Endothelial cell of umbilical vein (primary cell): Measurements from ENCODE around the gene DBF4B. TPM values are rescaled to one million over a fixed set of nuclear protein-coding genes. Genes with fewer than 3 reads are reported as not detected.

Source experiments
- BruUV-seq: library from RNA; stranded (reverse); fragments of 400-500 nt; replicated peaks from 2 replicates; lab custom pipeline; 2021; lab: Mats Ljungman, UMichigan
- CTCF ChIA-PET: fragments of 300-600, 350-600 bp; sonication (Branson Sonifier 250); formaldehyde crosslinking; loops from one replicate; lab custom pipeline; 2021; ENCODE audit warnings: antibody characterized with exemption, inconsistent platforms; lab: Charles Lee
- POLR2A ChIA-PET: fragments of 300-600, 350-600 bp; sonication (Branson Sonifier 250); formaldehyde crosslinking; loops from one replicate; lab custom pipeline; 2021; ENCODE audit warnings: antibody characterized with exemption, inconsistent platforms; lab: Charles Lee
- DNase-seq: peaks from one replicate; pipeline ENCODE4 v3.0.0-alpha.2; 2011; ENCODE audit warnings: low read depth, low spot score
- FAIRE-seq: peaks from 2 replicates; lab custom pipeline; 2011; peaks lifted over from hg19 to GRCh38; lab: Jason Lieb, UNC
- H2AFZ ChIP-seq: 2 replicates; pipeline ENCODE4 v1.6.0; 2012; ENCODE audit warnings: low read depth, low read length, control low read depth, inconsistent platforms
- H3K27ac ChIP-seq: 2 replicates; pipeline ENCODE4 v1.5.1; 2011; ENCODE audit warnings: low read depth, mild to moderate bottlenecking, control low read depth, low read length, moderate library complexity; ENCODE audit not compliant: insufficient read depth
- H3K27me3 ChIP-seq, 2 experiments: 2 replicates each; pipeline versions ENCODE4 v1.6.0 to v1.6.1; 2011; ENCODE audit warnings: low read length in 2 of 2, mixed read lengths in 1 of 2; ENCODE audit not compliant: control insufficient read depth in 2 of 2, insufficient read depth in 2 of 2
- H3K36me3 ChIP-seq, 2 experiments: 2 replicates in 1 of 2; 3 replicates in 1 of 2; pipeline ENCODE4 v1.5.1; 2011; ENCODE audit warnings: low read length in 2 of 2, mild to moderate bottlenecking in 1 of 2, moderate library complexity in 1 of 2; ENCODE audit not compliant: control insufficient read depth in 2 of 2, insufficient read depth in 2 of 2; ENCODE audit errors: extremely low read depth in 1 of 2
- H3K4me1 ChIP-seq: 3 replicates; pipeline ENCODE4 v1.5.1; 2011; ENCODE audit warnings: mild to moderate bottlenecking, low read length; ENCODE audit not compliant: control insufficient read depth, insufficient read depth; ENCODE audit errors: extremely low read depth
- H3K4me2 ChIP-seq: 2 replicates; pipeline ENCODE4 v1.6.1; 2011; ENCODE audit warnings: low read length, control low read depth, mixed read lengths; ENCODE audit not compliant: insufficient read depth
- H3K4me3 ChIP-seq, 3 experiments: fragments of 200-600 bp in 1 of 3; sonication (generic), shearing (Covaris generic) in 1 of 3; replicated peaks in 1 of 3; 2 replicates each; pipeline ENCODE4 v1.5.1; 2011 to 2016; ENCODE audit warnings: control low read depth in 3 of 3, low read length in 3 of 3, mild to moderate bottlenecking in 2 of 3, inconsistent platforms in 1 of 3, low read depth in 1 of 3, moderate library complexity in 1 of 3; ENCODE audit not compliant: insufficient read depth in 1 of 3
- H3K79me2 ChIP-seq: 2 replicates; pipeline ENCODE4 v1.6.0; 2012; ENCODE audit warnings: low read length, inconsistent platforms; ENCODE audit not compliant: control insufficient read depth, insufficient read depth
- H3K9ac ChIP-seq: replicated peaks from 2 replicates; pipeline ENCODE3; 2011; ENCODE audit warnings: low read length, control low read depth; ENCODE audit not compliant: insufficient read depth; ENCODE audit errors: extremely low read depth
- H3K9me1 ChIP-seq: replicated peaks from 3 replicates; pipeline ENCODE4 v1.6.0; 2011; ENCODE audit warnings: mild to moderate bottlenecking, low read length; ENCODE audit not compliant: control insufficient read depth, insufficient read depth; ENCODE audit errors: extremely low read depth
- H3K9me3 ChIP-seq: replicated peaks from 2 replicates; pipeline ENCODE4 v1.5.1; 2012; ENCODE audit warnings: low read length, inconsistent platforms; ENCODE audit not compliant: control insufficient read depth, insufficient read depth
- H4K20me1 ChIP-seq: replicated peaks from 2 replicates; pipeline ENCODE3; 2011; ENCODE audit warnings: mild to moderate bottlenecking, low read length; ENCODE audit not compliant: control insufficient read depth, insufficient read depth; ENCODE audit errors: extremely low read depth
- dilution Hi-C: fragments of 300-500 bp; cut with MboI; formaldehyde crosslinking; loops from one replicate; pipeline ENCODE4 v1.15.0; 2019; ENCODE audit warnings: low sequenced_read_pairs; ENCODE audit not compliant: extremely low pct_ligation_motif_present
- intact Hi-C: fragments of 100-400 bp; cut with micrococcal nuclease; formaldehyde crosslinking; loops from one replicate; pipeline ENCODE4 v1.10.0; 2022
- polyA plus RNA-seq, 4 experiments: library from polyadenylated mRNA; depleted of rRNA in 3 of 4; stranded (reverse) in 3 of 4; unstranded in 1 of 4; fragments of >200 nt; gene quantifications; 2 replicates each; pipeline versions ENCODE4 v1.2.1 to v1.2.3, GENCODE V29; 2011 to 2012; ENCODE audit warnings: missing spikeins in 1 of 4
- small RNA-seq: library from RNA; depleted of rRNA; stranded (forward); fragments of <200 nt; gene quantifications from one replicate; pipeline ENCODE3, GENCODE V24; 2012; ENCODE audit warnings: low replicate concordance, low read depth; ENCODE audit not compliant: insufficient read depth, insufficient read length
- total RNA-seq: library from RNA; stranded (reverse); gene quantifications from 2 replicates; pipeline ENCODE4 v1.2.3, GENCODE V29; 2021
- TF ChIP-seq, protein P1 (sequence below), 2 donors: IDR thresholded peaks; 1 replicate in 1 of 2; 2 replicates in 1 of 2; pipeline ENCODE4 v1.5.1; 2011; ENCODE audit warnings: low read length in 2 of 2, mild to moderate bottlenecking in 2 of 2, moderate library complexity in 2 of 2, control low read depth in 1 of 2, inconsistent platforms in 1 of 2, low read depth in 1 of 2; ENCODE audit not compliant: insufficient read depth in 1 of 2; ENCODE audit errors: extremely low read depth in 1 of 2

Gene DBF4B
- total and polyA plus RNA-seq, 2 donors (not counting 3 experiments of a cell fraction or from before 2014, with no cell fraction given): 12.5 to 26.2 TPM

DNA sequence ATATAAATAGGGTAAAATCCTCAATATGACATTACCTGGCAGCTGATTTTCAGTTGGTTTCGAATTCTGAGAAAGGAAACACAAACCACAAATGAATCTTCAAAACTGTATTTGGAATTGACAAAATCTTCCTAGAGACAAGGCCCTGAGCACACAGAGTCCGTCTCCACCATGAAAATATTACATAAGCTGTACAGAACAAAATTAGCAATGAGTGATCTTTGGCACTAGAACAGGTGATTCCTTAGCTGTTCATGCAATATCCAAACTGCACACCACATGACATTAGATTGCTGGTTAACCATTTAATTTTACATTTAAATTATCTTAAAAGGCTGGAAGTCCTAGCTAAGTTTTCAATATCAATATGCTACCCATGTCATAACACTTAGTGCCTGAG is 89.9 kb downstream of the DBF4B start:
- no peak for FAIRE-seq
- H3K36me3 ChIP-seq: peaks cover 0 to 2% of the 10 kb centered on the region in 2 experiments
- BruUV-seq: no TSS peak
- H3K27me3 ChIP-seq: no peaks in the 10 kb centered on the region
- H3K4me3 ChIP-seq: no peak overlapping the region
- H2AFZ ChIP-seq: no peak overlapping the region
- no peak overlapping the region for H3K27ac ChIP-seq
- no peaks in the 10 kb centered on the region for H4K20me1 ChIP-seq
- H3K79me2 ChIP-seq: no peaks in the 10 kb centered on the region
- no peaks in the 10 kb centered on the region for H3K9me3 ChIP-seq
- no peak for DNase-seq
- H3K9ac ChIP-seq: no peak overlapping the region
- TF ChIP-seq, protein P1, sequence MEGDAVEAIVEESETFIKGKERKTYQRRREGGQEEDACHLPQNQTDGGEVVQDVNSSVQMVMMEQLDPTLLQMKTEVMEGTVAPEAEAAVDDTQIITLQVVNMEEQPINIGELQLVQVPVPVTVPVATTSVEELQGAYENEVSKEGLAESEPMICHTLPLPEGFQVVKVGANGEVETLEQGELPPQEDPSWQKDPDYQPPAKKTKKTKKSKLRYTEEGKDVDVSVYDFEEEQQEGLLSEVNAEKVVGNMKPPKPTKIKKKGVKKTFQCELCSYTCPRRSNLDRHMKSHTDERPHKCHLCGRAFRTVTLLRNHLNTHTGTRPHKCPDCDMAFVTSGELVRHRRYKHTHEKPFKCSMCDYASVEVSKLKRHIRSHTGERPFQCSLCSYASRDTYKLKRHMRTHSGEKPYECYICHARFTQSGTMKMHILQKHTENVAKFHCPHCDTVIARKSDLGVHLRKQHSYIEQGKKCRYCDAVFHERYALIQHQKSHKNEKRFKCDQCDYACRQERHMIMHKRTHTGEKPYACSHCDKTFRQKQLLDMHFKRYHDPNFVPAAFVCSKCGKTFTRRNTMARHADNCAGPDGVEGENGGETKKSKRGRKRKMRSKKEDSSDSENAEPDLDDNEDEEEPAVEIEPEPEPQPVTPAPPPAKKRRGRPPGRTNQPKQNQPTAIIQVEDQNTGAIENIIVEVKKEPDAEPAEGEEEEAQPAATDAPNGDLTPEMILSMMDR (IDR thresholded peaks at IDR 0.05; ENCODE audit: extremely low read depth in 1 of 2, insufficient read depth in 1 of 2, low read depth in 1 of 2, low read length in 2 of 2): no peak
- dilution Hi-C loops: no loop called here
- ChIA-PET POLR2A (interaction anchor here (1.0 kb wide), 1 partner anchor 47 kb away, joined by 3 read pairs; no protein-coding TSS in a partner anchor), CTCF (interaction anchor here (0.9 to 2.9 kb wide), 3 partner anchors 11 to 65 kb away, joined by 3 to 14 read pairs (median 4); no protein-coding TSS in a partner anchor)
- peaks cover 22% of the 10 kb centered on the region for H3K4me1 ChIP-seq
- intact Hi-C loops: no loop called here
- no peaks in the 10 kb centered on the region for H3K9me1 ChIP-seq
- H3K4me2 ChIP-seq: no peak overlapping the region

Small RNA genes lying within 50 kb of the gene (small RNA-seq; reads per million reads assigned to genes)
- gene RN7SL819P: not detected

Other genes with a start within 250 kb of the DBF4B start
- 35.3 and 39.1 TPM in 2 replicates for gene GPATCH8, start 205.3 kb upstream of the DBF4B start, total RNA-seq
- 12.6 and 14.6 TPM in 2 replicates for gene GPATCH8, start 205.3 kb upstream of the DBF4B start, polyA plus RNA-seq
- 4.4 and 5.8 TPM in 2 replicates for gene FZD2, start 151.2 kb upstream of the DBF4B start, total RNA-seq
- gene FZD2, start 151.2 kb upstream of the DBF4B start, polyA plus RNA-seq: 14.0 and 18.2 TPM in 2 replicates
- gene MEIOC, start 52.2 kb upstream of the DBF4B start, total RNA-seq: 0.46 TPM in 1 of 2 replicates, not detected in the other
- gene MEIOC, start 52.2 kb upstream of the DBF4B start, polyA plus RNA-seq: 0.08 and 0.19 TPM in 2 replicates
- 31.7 and 36.3 TPM in 2 replicates for gene CCDC43, start 18.9 kb upstream of the DBF4B start, total RNA-seq
- 3.6 and 5.9 TPM in 2 replicates for gene CCDC43, start 18.9 kb upstream of the DBF4B start, polyA plus RNA-seq
- 0.51 and 0.71 TPM in 2 replicates for gene ADAM11, start 50.3 kb downstream of the DBF4B start, total RNA-seq
- 0.78 and 1.1 TPM in 2 replicates for gene ADAM11, start 50.3 kb downstream of the DBF4B start, polyA plus RNA-seq
- 35.9 and 39.7 TPM in 2 replicates for gene GJC1, start 121.6 kb downstream of the DBF4B start, total RNA-seq
- 11.9 and 13.8 TPM in 2 replicates for gene GJC1, start 121.6 kb downstream of the DBF4B start, polyA plus RNA-seq
- gene HIGD1B, start 139.2 kb downstream of the DBF4B start, total RNA-seq: not detected in 2 replicates
- gene HIGD1B, start 139.2 kb downstream of the DBF4B start, polyA plus RNA-seq: not detected in 2 replicates
- gene EFTUD2, start 190.8 kb downstream of the DBF4B start, total RNA-seq: 170 and 171 TPM in 2 replicates
- gene EFTUD2, start 190.8 kb downstream of the DBF4B start, polyA plus RNA-seq: 118 and 125 TPM in 2 replicates
- 0.42 TPM in 1 of 2 replicates, not detected in the other for gene GFAP, start 206.8 kb downstream of the DBF4B start, total RNA-seq
- gene GFAP, start 206.8 kb downstream of the DBF4B start, polyA plus RNA-seq: 0.07 and 0.16 TPM in 2 replicates
- gene KIF18B, start 239.1 kb downstream of the DBF4B start, total RNA-seq: 48.4 and 50.3 TPM in 2 replicates
- 24.5 and 25.2 TPM in 2 replicates for gene KIF18B, start 239.1 kb downstream of the DBF4B start, polyA plus RNA-seq